ENCODE measurements around the gene INPP4A.

- TF ChIP-seq CTCF (IDR thresholded peaks at IDR 0.05) (no peak), ZFX (IDR thresholded peaks at IDR 0.05; ENCODE audit: borderline replicate concordance) (no peak)
Measured at GRCh38 chr2:98615481-98615880, 170.8 kb downstream of the INPP4A start.

All from 22Rv1 (cell line).